ENCODE results near the gene HAND1.
"Not testable (repeated sequence)": the region's sequence is repeated elsewhere in the genome, so short reads cannot be mapped to it uniquely, and the experiment has no call there.

The HAND1 gene
- 0 reads per million in 3 experiments for total RNA-seq

DNA sequence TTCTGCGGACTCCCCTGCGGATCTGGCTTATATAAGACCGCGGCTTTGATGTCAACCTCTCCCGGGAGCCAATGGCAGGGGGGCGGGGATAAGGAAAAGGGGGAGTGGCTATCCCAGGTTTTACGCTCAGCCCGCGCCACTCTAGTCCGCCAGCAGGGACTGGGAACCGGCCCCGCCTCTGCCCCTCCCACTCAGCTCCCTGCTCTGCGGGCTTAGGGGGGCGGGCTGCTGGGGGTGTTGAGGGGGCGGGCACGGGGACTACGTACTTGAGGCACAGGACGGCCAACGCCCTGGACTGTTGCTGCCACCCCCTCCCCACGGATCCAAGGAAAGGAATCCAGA, at the start of gene HAND1:
Gene HAND1 (minus strand): TSS at position 4 of the 342 bp plus-strand sequence. CDS start 219 bp downstream, outside the sequence.
- DNase-seq, result no peak

DNA sequence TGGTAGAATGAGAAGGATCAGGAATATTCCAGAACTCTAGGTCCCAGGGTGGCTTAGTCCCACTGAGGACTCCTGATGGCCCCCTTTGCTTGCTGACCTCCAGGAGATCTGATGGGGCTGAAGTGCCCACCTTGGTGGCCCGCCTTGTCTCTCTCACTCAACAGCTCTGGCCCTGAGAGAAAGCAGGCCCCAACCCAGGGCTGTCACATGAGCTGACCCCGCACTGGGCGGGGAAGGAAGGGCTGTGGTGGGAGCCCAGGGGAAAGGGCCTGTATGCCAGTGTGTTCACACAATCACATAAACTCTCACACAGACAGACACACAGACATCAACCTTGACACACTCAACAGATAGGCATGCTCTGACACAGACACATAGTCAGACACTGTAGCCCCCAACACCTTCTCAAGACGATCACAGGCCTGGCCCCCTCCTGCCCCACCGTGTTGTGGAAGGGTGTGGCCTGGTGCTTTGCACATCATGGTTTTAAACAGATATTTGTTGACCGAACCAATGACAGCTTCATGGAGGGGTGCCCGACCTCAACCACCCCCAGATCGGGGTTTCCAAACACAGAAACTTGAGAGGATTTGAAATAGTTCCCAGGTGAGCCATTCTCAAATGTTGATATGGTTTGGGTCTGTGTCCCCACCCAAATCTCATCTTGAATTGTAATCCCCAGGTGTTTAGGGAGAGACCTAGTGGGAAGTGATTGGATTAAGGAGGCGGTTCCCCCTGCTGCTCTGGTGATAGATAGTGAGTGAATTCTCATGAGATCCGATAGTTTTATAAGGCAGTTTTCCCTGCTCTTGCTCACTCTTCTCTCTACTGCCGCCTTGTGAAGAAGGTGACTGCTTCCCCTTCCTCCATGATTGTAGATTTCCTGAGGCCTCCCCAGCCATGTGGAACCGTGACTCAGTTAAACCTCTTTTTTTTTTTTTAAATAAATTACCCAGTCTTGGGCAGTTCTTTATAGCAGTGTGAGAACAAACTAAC, 48.5 kb upstream of the HAND1 start:
- DNase-seq, result no peak

DNA sequence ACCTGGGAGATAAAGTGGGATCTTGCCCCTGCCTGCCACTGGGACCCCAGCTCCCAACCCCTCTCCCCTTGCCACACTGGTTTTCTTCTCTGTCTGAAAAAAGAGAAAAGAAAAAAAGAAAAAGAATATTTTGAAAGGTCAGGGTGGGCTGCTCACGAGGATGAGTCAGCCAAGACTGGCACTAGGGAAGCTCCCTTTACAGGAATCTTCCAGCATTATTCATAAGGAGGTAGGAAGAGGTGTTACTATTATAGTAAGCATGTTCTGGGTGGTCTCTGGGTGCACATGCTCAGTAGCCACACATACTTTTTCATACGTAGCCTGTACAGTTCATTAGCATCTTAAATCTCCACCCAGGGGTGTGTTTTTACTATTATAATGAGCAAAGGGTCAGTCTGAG, 46.8 kb upstream of the HAND1 start:
- DNase-seq, result no peak

GRCh38 chr5:154524181-154524580, 46.2 kb upstream of the HAND1 start:
- DNase-seq, result no peak

GRCh38 chr5:154523709-154524108, 45.7 kb upstream of the HAND1 start:
- DNase-seq, result no peak

DNA sequence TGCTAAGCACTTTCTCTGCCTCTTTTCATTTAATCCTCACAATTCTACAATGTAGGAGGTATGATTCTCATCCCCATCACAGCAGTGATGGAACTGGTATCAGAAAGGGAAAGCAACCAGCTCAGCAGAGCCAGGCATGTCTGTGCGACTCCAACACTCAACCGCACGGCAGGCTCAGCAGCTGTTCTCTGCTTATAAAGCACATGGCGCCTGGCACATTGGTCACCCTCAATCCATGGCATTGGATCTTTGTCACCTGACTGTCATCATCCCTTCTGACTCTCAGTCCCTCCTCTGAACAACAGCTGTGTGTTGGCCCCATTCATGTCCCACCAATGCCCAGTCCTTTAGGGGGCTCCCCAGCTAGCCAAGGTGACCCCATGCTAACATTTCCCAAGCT, 45.1 kb upstream of the HAND1 start:
- no peak for DNase-seq

DNA sequence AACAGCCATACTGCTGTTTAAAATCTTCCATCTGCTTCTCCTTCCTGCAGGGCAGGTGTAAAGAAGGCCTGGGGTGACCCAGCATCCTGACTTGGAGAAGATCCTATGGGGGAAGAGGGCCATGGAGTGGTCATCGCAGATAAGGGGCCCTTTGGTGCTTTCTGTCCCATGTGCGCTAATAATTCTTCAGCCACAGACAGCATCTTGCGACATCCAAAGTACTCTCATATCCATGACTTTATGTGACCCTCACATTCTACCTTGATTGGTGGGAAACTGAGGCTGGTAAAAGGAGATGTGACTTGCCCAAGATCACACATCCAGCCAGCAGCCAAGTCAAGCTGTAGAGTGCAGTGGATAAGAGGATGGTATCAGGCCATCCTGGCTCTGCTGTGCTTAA, 44.3 kb upstream of the HAND1 start:
- no peak for DNase-seq

DNA sequence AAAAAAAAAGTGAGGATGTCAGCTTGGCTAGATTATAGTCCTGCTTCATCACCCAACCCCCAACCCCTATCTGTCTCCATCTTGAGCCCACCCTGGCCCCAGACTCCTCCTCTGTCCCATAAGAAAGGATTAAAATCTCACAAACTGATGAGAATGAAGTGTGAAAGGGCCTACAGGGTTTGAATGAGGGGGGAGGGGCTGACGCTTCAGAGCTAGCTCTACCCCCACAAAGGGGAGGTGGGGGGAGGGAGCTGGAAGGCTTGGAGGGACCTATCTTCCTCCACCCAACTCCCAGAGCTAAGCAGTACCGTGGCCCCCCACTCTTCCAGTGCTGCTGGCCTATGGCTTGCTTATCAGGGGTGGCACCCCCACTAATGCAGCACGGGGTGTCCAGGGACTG, 43.7 kb upstream of the HAND1 start:
- no peak for DNase-seq

GRCh38 chr5:154520861-154521453, 42.9 kb upstream of the HAND1 start:
- no peak for DNase-seq

- no peak for DNase-seq
These were observed 41.3 kb upstream of the HAND1 start for GRCh38 chr5:154519359-154519758.

GRCh38 chr5:154518438-154518867, 40.4 kb upstream of the HAND1 start:
- no peak for DNase-seq

DNA sequence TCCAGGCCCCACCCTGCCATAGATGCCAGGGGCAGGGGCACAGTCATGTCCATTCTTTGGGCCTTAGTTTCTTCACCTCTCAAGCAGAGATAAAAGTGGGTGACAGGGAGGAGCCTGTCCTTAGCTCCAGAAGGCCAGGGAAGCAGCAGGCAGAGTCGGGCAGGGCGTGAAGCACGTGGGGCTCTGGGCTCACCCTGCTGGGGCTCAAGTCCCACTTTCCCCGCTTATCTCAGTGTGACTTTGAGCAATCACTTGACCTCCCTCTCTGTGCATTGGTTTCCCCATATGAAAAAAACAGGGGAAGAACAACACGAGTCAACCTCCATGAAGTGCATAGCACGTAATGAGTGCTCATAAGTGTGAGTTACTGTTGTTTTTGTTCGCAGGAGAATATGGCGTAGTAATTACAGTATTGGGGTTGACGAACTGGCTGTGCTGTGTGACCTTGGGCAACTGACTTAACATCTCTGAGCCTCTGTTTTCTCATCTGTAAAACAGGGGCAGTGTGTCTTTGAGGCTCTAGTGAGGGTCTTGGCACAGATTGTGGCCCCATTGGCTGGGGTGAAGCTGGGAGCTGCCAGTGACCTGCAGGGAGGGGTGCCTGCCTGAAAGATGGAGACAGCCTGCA, 39.9 kb upstream of the HAND1 start:
- no peak for DNase-seq

- DNase-seq, result no peak
These were observed 39.2 kb upstream of the HAND1 start for GRCh38 chr5:154517181-154517580.

DNA sequence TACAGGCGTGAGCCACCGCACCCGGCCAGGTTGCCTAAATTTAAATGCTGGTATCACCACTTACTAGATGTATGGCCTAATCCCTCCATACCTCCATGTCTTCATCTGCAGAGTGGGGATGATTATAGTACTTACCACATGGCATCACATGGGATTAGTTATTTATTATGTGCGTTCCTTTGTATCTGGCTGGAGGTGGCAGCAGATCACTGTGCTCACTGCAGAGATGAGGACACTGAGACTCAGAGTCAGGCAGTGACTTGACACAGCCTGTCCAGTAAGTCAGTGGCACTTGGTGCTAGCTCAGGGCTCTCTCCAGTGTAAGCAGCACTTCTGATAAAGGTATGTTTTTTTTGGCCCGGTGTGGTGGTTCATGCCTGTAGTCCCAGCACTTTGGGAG, 38.4 kb upstream of the HAND1 start:
- DNase-seq, result no peak

- DNase-seq, result not testable (repeated sequence)
These were observed 37.5 kb upstream of the HAND1 start for GRCh38 chr5:154515488-154515887.

DNA sequence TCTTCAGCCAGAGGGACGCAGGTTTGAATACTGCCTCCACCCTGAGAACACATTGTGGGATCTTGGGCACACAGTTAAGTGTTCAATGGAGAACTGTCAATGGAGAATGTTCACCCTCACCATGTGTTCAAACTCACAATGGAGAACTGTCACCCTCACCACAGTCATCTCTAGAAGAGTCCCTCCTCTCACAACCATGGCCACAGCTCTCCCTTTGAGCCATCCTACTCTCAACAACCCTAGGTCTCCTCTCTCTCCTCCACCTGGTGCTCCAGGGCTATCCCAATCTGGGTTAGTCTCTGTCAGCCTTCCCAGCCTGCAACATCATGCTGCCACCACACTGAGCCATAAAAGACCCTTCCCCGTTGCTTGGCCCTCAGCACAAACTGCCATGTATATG, 36.3 kb upstream of the HAND1 start:
- DNase-seq, result no peak

DNA sequence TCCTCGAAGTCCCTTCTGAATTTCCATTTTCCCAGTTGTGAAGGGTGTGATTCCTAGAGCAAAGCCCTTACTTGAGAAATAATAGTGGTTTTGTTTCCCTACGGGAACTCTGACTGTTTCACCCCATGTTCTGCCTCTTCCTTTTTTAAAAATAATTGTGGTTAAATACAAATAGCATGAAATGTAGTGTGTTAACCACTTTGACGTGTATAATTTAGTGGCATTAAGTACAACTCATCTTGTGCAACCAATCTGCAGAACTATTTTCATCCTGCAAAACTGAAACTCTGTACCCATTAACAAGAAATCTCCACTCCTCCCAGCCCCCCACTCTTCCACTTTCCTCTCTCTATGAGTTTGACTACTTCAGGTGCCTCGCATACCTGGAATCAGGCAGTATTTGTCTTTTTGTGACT, 35.6 kb upstream of the HAND1 start:
- DNase-seq, result no peak

- DNase-seq, result no peak
These were observed 34.0 kb upstream of the HAND1 start for GRCh38 chr5:154511984-154512383.

- DNase-seq, result no peak
These were observed 31.9 kb upstream of the HAND1 start for GRCh38 chr5:154509784-154510555.

- DNase-seq, result no peak
These were observed 30.1 kb upstream of the HAND1 start for GRCh38 chr5:154508114-154508513.

- no peak for DNase-seq
These were observed 28.7 kb upstream of the HAND1 start for GRCh38 chr5:154506716-154507080.

GRCh38 chr5:154506049-154506715, 28.2 kb upstream of the HAND1 start:
- no peak for DNase-seq

Measured in central memory CD4-positive, alpha-beta T cell (primary cell).